Measurements from ENCODE around the gene SLC6A1.

SLC6A1 gene

GRCh38 chr3:10992017-10992942 is at the start of gene SLC6A1:
SLC6A1 (plus strand) TSS chr3:10992748; CDS start chr3:11017212, 24,464 bp downstream.
- DNase-seq, result no peak

GRCh38 chr3:10944866-10945265 is 47.7 kb upstream of the SLC6A1 start:
- no peak for DNase-seq

- DNase-seq, result no peak
Observed at GRCh38 chr3:10945683-10946287, 46.8 kb upstream of the SLC6A1 start.

GRCh38 chr3:10946526-10946925 is 46.0 kb upstream of the SLC6A1 start:
- DNase-seq, result no peak

GRCh38 chr3:10948326-10948725 is 44.2 kb upstream of the SLC6A1 start:
- DNase-seq, result no peak

GRCh38 chr3:10949197-10949596 is 43.4 kb upstream of the SLC6A1 start:
- no peak for DNase-seq

GRCh38 chr3:10950476-10951294 is 41.9 kb upstream of the SLC6A1 start:
- DNase-seq, result no peak

- no peak for DNase-seq
Observed at GRCh38 chr3:10951295-10951926, 41.1 kb upstream of the SLC6A1 start.

- no peak for DNase-seq
Observed at GRCh38 chr3:10952525-10952924, 40.0 kb upstream of the SLC6A1 start.

- DNase-seq, result no peak
Observed at GRCh38 chr3:10954740-10955139, 37.8 kb upstream of the SLC6A1 start.

- DNase-seq, result no peak
Observed at GRCh38 chr3:10955711-10956453, 36.7 kb upstream of the SLC6A1 start.

- no peak for DNase-seq
Observed at GRCh38 chr3:10956531-10956930, 36.0 kb upstream of the SLC6A1 start.

- DNase-seq, result no peak
Observed at GRCh38 chr3:10956986-10957385, 35.6 kb upstream of the SLC6A1 start.

- DNase-seq, result no peak
Observed at GRCh38 chr3:10957976-10958749, 34.4 kb upstream of the SLC6A1 start.

- no peak for DNase-seq
Observed at GRCh38 chr3:10960255-10960654, 32.3 kb upstream of the SLC6A1 start.

- no peak for DNase-seq
Observed at GRCh38 chr3:10961921-10962320, 30.6 kb upstream of the SLC6A1 start.

GRCh38 chr3:10962481-10963036 is 30.0 kb upstream of the SLC6A1 start:
- no peak for DNase-seq

- DNase-seq, result no peak
Observed at GRCh38 chr3:10964537-10965167, 27.9 kb upstream of the SLC6A1 start.

GRCh38 chr3:10968401-10968800 is 24.1 kb upstream of the SLC6A1 start:
- DNase-seq, result no peak

GRCh38 chr3:10970306-10970960 is 22.1 kb upstream of the SLC6A1 start:
- no peak for DNase-seq
